Thyroid gland (tissue), 4 donors: ENCODE results near the gene XRCC4. TPM values are rescaled to one million over a fixed set of nuclear protein-coding genes. Genes with fewer than 3 reads are reported as not detected.

ENCODE experiments used
- DNase-seq, 2 donors: peaks; one replicate each; pipeline ENCODE4 v3.0.0-alpha.2; 2019
- H3K27ac ChIP-seq, 3 donors: fragments of 200-600 bp; sonication (generic); 1 replicate in 2 of 3; 2 replicates in 1 of 3; pipeline ENCODE4 v1.5.1; 2016 to 2019; ENCODE audit warnings: mild to moderate bottlenecking in 1 of 3, moderate library complexity in 1 of 3
- H3K27me3 ChIP-seq: fragments of 200-600 bp; sonication (generic); one replicate; pipeline ENCODE4 v1.5.1; 2019
- H3K36me3 ChIP-seq, 2 donors: fragments of 200-600 bp; sonication (generic); one replicate each; pipeline ENCODE4 v1.5.1; 2016 to 2019
- H3K4me1 ChIP-seq, 2 donors: fragments of 200-600 bp; sonication (generic); one replicate each; pipeline ENCODE4 v1.5.1; 2017 to 2019
- H3K4me3 ChIP-seq, 3 donors: fragments of 200-600 bp; sonication (generic); replicated peaks in 1 of 3; 1 replicate in 2 of 3; 2 replicates in 1 of 3; pipeline ENCODE4 v1.5.1; 2016; ENCODE audit warnings: mild to moderate bottlenecking in 1 of 3
- H3K9me3 ChIP-seq: fragments of 200-600 bp; sonication (generic); one replicate; pipeline ENCODE4 v1.5.1; 2017
- POLR2A ChIP-seq, 2 donors: fragments of 450-650 bp; IDR thresholded peaks; one replicate each; pipeline ENCODE4 v1.6.1; 2017; ENCODE audit warnings: antibody characterized with exemption in 2 of 2, mild to moderate bottlenecking in 2 of 2, moderate library complexity in 1 of 2
- WGBS, 2 donors: methylation state at CpG; one replicate each; pipeline ENCODE4 v1.1.5; 2017; 5-methylcytosine and 5-hydroxymethylcytosine counted together
- intact Hi-C: fragments of 100-400 bp; cut with DNase I; formaldehyde crosslinking; loops from one replicate; pipeline ENCODE4 v1.15.1; 2023
- total RNA-seq, 4 donors: library from RNA; depleted of rRNA; stranded (reverse); fragments of >200 nt; gene quantifications; one replicate each; pipeline ENCODE4 v1.2.3, GENCODE V29; 2016
- TF ChIP-seq, protein P1 (sequence below), 6 experiments: fragments of 200-600 bp in 3 of 6; fragments of 450-650 bp in 3 of 6; sonication (generic) in 3 of 6; IDR thresholded peaks; one replicate each; pipeline ENCODE4 v1.5.1; 2016 to 2019; ENCODE audit warnings: antibody characterized with exemption in 6 of 6, mild to moderate bottlenecking in 2 of 6, inconsistent platforms in 1 of 6, moderate library complexity in 1 of 6

Gene XRCC4
- total RNA-seq, 4 donors from 2014 or later: 6.7 to 11.6 (median 9.1) TPM

- 67 to 73% methylated on average over 3 of the region's 3 CpGs for WGBS, 2 donors
These were observed 167.7 kb downstream of the XRCC4 start for GRCh38 chr5:83245037-83245436.

DNA sequence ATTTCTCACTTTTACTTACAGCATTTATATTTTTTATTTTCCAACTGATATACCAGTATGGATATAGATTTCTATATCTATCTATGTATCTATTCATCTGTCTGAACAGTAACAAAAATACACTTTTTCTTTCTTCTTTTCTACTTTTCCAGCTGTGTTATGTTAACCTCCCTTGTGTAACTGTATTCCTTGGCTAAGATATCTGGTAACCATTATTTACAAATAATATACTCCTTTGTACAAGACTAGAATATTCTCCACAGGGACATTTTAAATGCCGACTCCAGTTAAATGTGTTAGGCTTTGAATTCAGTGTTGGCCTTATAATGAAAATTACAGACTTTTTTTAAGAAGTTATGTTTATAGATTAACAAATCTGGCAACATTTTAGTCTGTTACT, 168.7 kb downstream of the XRCC4 start:
- DNase-seq: no peak
- intact Hi-C loops: no loop called here
- 80 to 82% methylated on average over 1 of the region's 1 CpG for whole genome bisulfite sequencing, 2 donors
- H3K27me3 ChIP-seq: no peaks in the 10 kb centered on the region
- no peak for TF ChIP-seq POLR2A (IDR thresholded peaks at IDR 0.05)
- TF ChIP-seq, protein P1, sequence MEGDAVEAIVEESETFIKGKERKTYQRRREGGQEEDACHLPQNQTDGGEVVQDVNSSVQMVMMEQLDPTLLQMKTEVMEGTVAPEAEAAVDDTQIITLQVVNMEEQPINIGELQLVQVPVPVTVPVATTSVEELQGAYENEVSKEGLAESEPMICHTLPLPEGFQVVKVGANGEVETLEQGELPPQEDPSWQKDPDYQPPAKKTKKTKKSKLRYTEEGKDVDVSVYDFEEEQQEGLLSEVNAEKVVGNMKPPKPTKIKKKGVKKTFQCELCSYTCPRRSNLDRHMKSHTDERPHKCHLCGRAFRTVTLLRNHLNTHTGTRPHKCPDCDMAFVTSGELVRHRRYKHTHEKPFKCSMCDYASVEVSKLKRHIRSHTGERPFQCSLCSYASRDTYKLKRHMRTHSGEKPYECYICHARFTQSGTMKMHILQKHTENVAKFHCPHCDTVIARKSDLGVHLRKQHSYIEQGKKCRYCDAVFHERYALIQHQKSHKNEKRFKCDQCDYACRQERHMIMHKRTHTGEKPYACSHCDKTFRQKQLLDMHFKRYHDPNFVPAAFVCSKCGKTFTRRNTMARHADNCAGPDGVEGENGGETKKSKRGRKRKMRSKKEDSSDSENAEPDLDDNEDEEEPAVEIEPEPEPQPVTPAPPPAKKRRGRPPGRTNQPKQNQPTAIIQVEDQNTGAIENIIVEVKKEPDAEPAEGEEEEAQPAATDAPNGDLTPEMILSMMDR (IDR thresholded peaks at IDR 0.05): no peak
- H3K36me3 ChIP-seq: no peaks in the 10 kb centered on the region
- no peaks in the 10 kb centered on the region for H3K4me1 ChIP-seq
- H3K9me3 ChIP-seq: no peaks in the 10 kb centered on the region
- H3K4me3 ChIP-seq: no peak overlapping the region
- no peak overlapping the region for H3K27ac ChIP-seq

More at GRCh38 chr5:83245037-83245436, 167.7 kb downstream of the XRCC4 start:
- Histone ChIP-seq H3K4me3 (no peak overlapping the region), H3K27me3 (no peaks in the 10 kb centered on the region), H3K36me3 (no peaks in the 10 kb centered on the region), H3K4me1 (no peaks in the 10 kb centered on the region), H3K27ac (no peak overlapping the region), H3K9me3 (no peaks in the 10 kb centered on the region)
- DNase-seq: no peak
- TF ChIP-seq POLR2A (IDR thresholded peaks at IDR 0.05): no peak
- TF ChIP-seq, protein P1 (IDR thresholded peaks at IDR 0.05): no peak
- intact Hi-C loops: no loop called here

- Histone ChIP-seq H3K4me1 (no peaks in the 10 kb centered on the region), H3K9me3 (no peaks in the 10 kb centered on the region), H3K36me3 (no peaks in the 10 kb centered on the region), H3K27me3 (no peaks in the 10 kb centered on the region), H3K27ac (no peak overlapping the region), H3K4me3 (no peak overlapping the region)
- DNase-seq: no peak
- intact Hi-C loops: no loop called here
- no peak for TF ChIP-seq POLR2A (IDR thresholded peaks at IDR 0.05)
- WGBS, 2 donors: 89 to 91% methylated on average over 4 of the region's 4 CpGs
These were observed 171.8 kb downstream of the XRCC4 start for GRCh38 chr5:83249156-83249555.

GRCh38 chr5:83251849-83252248, 174.5 kb downstream of the XRCC4 start:
- no peak overlapping the region for H3K4me3 ChIP-seq
- H3K27ac ChIP-seq: no peak overlapping the region
- H3K9me3 ChIP-seq: no peaks in the 10 kb centered on the region
- 45 to 93% methylated on average over 1 of the region's 1 CpG for WGBS, 2 donors
- H3K27me3 ChIP-seq: no peaks in the 10 kb centered on the region
- no peaks in the 10 kb centered on the region for H3K36me3 ChIP-seq
- TF ChIP-seq, protein P1 (IDR thresholded peaks at IDR 0.05): no peak
- no peak for TF ChIP-seq POLR2A (IDR thresholded peaks at IDR 0.05)
- intact Hi-C loops: no loop called here
- no peaks in the 10 kb centered on the region for H3K4me1 ChIP-seq
- DNase-seq: no peak

GRCh38 chr5:83253720-83254119, 176.4 kb downstream of the XRCC4 start:
- TF ChIP-seq, protein P1 (IDR thresholded peaks at IDR 0.05): no peak
- TF ChIP-seq POLR2A (IDR thresholded peaks at IDR 0.05): no peak
- Histone ChIP-seq H3K9me3 (no peaks in the 10 kb centered on the region), H3K27ac (no peak overlapping the region)

DNA sequence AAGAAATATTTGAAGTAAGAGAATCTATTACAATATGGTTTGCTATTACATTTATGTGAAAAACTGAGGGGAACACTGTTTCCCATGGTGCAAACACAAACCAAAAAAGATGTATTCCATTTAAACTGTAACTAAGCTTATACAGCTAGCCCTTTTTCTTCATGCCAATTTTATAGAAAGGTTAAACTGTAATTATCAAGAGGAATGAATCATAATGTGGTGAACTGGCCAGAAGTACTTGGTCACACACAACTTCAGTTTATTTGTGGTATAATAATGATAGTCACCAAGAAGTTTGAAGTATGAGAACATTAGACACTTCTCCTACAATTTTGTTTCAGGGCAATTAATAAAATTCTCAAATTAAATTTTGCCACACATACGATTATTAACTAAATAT, 177.9 kb downstream of the XRCC4 start:
- DNase-seq: no peak
- Histone ChIP-seq H3K4me1 (no peaks in the 10 kb centered on the region), H3K9me3 (no peaks in the 10 kb centered on the region), H3K27me3 (no peaks in the 10 kb centered on the region), H3K36me3 (no peaks in the 10 kb centered on the region), H3K27ac (no peak overlapping the region), H3K4me3 (no peak overlapping the region)
- TF ChIP-seq, protein P1 (IDR thresholded peaks at IDR 0.05): no peak
- TF ChIP-seq POLR2A (IDR thresholded peaks at IDR 0.05): no peak
- WGBS, 2 donors: 85% methylated on average over 1 of the region's 1 CpG
- intact Hi-C loops: no loop called here

More at GRCh38 chr5:83253720-83254119, 176.4 kb downstream of the XRCC4 start:
- WGBS, 2 donors: 83 to 85% methylated on average over 2 of the region's 2 CpGs
- no peak overlapping the region for H3K4me3 ChIP-seq
- H3K27me3 ChIP-seq: no peaks in the 10 kb centered on the region
- H3K4me1 ChIP-seq: no peaks in the 10 kb centered on the region
- intact Hi-C loops: no loop called here
- no peak for DNase-seq
- H3K36me3 ChIP-seq: no peaks in the 10 kb centered on the region
